Naive thymus-derived CD4-positive, alpha-beta T cell (primary cell): ENCODE measurements around the gene BABAM1. TPM values are rescaled to one million over a fixed set of nuclear protein-coding genes. Genes with fewer than 3 reads are reported as not detected.

Experiments
- ATAC-seq: fragments of 150-1000 bp; cut with Tn5 transposase; 2 replicates; pipeline ENCODE4 v1.10.0; 2021; ENCODE audit warnings: mild to moderate bottlenecking, moderate library complexity
- CTCF ChIA-PET: fragments of 350-600 bp; sonication (Branson Sonifier 250); formaldehyde crosslinking; loops from one replicate; lab custom pipeline; 2021; ENCODE audit warnings: antibody characterized with exemption; lab: Charles Lee
- POLR2A ChIA-PET: fragments of 350-600 bp; sonication (Branson Sonifier 250); formaldehyde crosslinking; loops from one replicate; lab custom pipeline; 2021; ENCODE audit warnings: antibody characterized with exemption, inconsistent platforms; lab: Charles Lee
- DNase-seq, 9 donors: peaks; one replicate each; pipeline versions ENCODE4 v3.0.0 to v3.0.0-alpha.2; 2020 to 2022; ENCODE audit warnings: mixed read lengths in 1 of 9
- H3K27ac ChIP-seq: one replicate; pipeline ENCODE4 v1.7.0; 2013; ENCODE audit warnings: mild to moderate bottlenecking, low read depth, low read length, moderate library complexity
- H3K27me3 ChIP-seq, 2 donors: one replicate each; pipeline ENCODE4 v1.7.0; 2013; ENCODE audit warnings: low read length in 2 of 2, mild to moderate bottlenecking in 2 of 2, moderate library complexity in 2 of 2; ENCODE audit not compliant: control insufficient read depth in 2 of 2, insufficient read depth in 2 of 2
- H3K36me3 ChIP-seq, 3 experiments: 1 replicate in 2 of 3; 2 replicates in 1 of 3; pipeline ENCODE4 v1.7.0; 2013; ENCODE audit warnings: low read length in 3 of 3, mild to moderate bottlenecking in 3 of 3, moderate library complexity in 1 of 3; ENCODE audit not compliant: insufficient read depth in 3 of 3, control insufficient read depth in 2 of 3
- H3K4me1 ChIP-seq, 2 donors: one replicate each; pipeline ENCODE4 v1.7.0; 2013; ENCODE audit warnings: low read length in 2 of 2, mild to moderate bottlenecking in 2 of 2, moderate library complexity in 1 of 2; ENCODE audit not compliant: control insufficient read depth in 2 of 2, insufficient read depth in 2 of 2
- H3K4me3 ChIP-seq: 2 replicates; pipeline ENCODE4 v1.7.0; 2013; ENCODE audit warnings: mild to moderate bottlenecking, low read length
- H3K9me3 ChIP-seq, 3 experiments: 1 replicate in 2 of 3; 2 replicates in 1 of 3; pipeline ENCODE4 v1.7.0; 2013; ENCODE audit warnings: low read length in 3 of 3; ENCODE audit not compliant: control insufficient read depth in 2 of 3
- H3K27ac Mint-ChIP-seq, 9 donors: one replicate each; pipeline ENCODE4 v1.8.0; 2020 to 2022; ENCODE audit warnings: mixed read lengths in 9 of 9, mild to moderate bottlenecking in 8 of 9, moderate library complexity in 5 of 9, inconsistent platforms in 2 of 9
- H3K27me3 Mint-ChIP-seq, 5 donors: one replicate each; pipeline ENCODE4 v1.8.0; 2021 to 2022; ENCODE audit warnings: mixed read lengths in 5 of 5, mild to moderate bottlenecking in 1 of 5
- H3K36me3 Mint-ChIP-seq, 5 donors: one replicate each; pipeline ENCODE4 v1.8.0; 2020 to 2022; ENCODE audit warnings: mixed read lengths in 5 of 5, mild to moderate bottlenecking in 3 of 5, inconsistent platforms in 1 of 5
- H3K4me1 Mint-ChIP-seq, 7 donors: one replicate each; pipeline ENCODE4 v1.8.0; 2020 to 2022; ENCODE audit warnings: mixed read lengths in 7 of 7, mild to moderate bottlenecking in 3 of 7, inconsistent platforms in 1 of 7
- H3K4me3 Mint-ChIP-seq, 10 donors: one replicate each; pipeline ENCODE4 v1.8.0; 2020 to 2022; ENCODE audit warnings: mild to moderate bottlenecking in 10 of 10, mixed read lengths in 10 of 10, moderate library complexity in 6 of 10, inconsistent platforms in 2 of 10
- H3K9me3 Mint-ChIP-seq, 11 donors: one replicate each; pipeline ENCODE4 v1.8.0; 2020 to 2022; ENCODE audit warnings: mixed read lengths in 11 of 11, mild to moderate bottlenecking in 4 of 11, inconsistent platforms in 1 of 11, moderate library complexity in 1 of 11
- intact Hi-C, 2 donors: fragments of 100-400 bp; cut with micrococcal nuclease; formaldehyde crosslinking; loops; one replicate each; pipeline ENCODE4 v1.15.1; 2023
- polyA plus RNA-seq, 2 donors: library from polyadenylated mRNA; unstranded; fragments of 300-500 nt; fragmentation: Illumina TruSeq; gene quantifications; one replicate each; pipeline ENCODE4 v1.2.3, GENCODE V29; 2021
- total RNA-seq, 6 experiments: library from RNA in 5 of 6; stranded (reverse) in 5 of 6; gene quantifications; 1 replicate in 5 of 6; 2 replicates in 1 of 6; pipeline ENCODE4 v1.2.3 and lab custom pipeline; 2021 to 2026

BABAM1 gene
- total and polyA plus RNA-seq, 7 experiments from 2014 or later = 72.4 to 111 (median 95.6) TPM

DNA sequence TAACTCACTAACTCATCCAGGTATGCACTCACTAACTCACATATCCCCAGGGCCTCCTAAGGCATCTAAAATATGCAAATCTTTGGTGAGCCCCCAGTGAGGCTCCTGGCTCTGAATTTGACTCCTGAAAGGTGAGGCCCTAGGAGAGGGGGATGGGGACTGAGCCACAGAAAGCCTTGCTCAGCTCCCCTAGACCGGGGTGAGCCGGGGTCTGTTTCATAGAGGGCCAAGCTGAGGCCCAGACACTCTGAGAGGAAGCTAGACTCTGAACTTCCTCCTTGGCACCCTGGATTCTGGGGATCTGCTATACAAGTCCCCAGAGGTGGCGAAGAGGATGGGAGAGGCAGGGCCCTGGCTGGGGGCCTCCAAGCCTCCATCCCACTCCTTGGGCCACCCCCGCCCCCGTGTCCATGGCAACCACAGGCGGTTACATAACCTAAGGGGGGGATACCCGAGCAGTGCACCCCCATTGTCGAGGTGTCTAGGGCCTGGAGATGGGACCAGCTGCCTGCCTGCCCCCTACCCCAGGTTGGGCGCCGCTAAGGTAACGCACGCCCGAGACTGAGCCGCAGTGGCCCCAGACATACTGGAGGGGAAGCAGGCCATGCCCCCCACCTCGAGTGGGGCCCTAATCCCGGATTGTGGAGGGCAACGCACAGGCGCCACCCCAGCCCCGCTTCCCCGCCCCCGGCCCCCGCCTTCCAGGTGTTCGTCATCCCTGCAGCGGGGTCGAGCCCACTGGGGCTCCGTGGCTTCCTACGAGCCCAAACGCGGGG lies 35.3 kb downstream of the BABAM1 start:
- ChIA-PET POLR2A (interaction anchor here (0.8 to 3.1 kb wide), 3 partner anchors 9 to 34 kb away, joined by 3 to 18 read pairs (median 5); no protein-coding TSS in a partner anchor), CTCF (interaction anchor here (0.6 to 0.8 kb wide), 4 partner anchors 19 to 1474 kb away, joined by 3 to 5 read pairs (median 3); no protein-coding TSS in a partner anchor)
- DNase-seq (peak in 1 of 9 donors; percentile 63), ATAC-seq (peak; percentile 0)
- Mint-ChIP-seq H3K9me3 (peaks cover 0 to 5% (median 0%) of the 10 kb centered on the region in 11 donors), H3K4me1 (peaks cover 16 to 42% (median 37%) of the 10 kb centered on the region in 7 donors), H3K4me3 (peak overlapping the region; percentile 66 to 87 (median 78)), H3K36me3 (peaks cover 0 to 9% (median 0%) of the 10 kb centered on the region in 5 donors), H3K27me3 (no peaks in the 10 kb centered on the region), H3K27ac (peak overlapping the region in 7 of 9 donors; percentile 22 to 69 (median 62))
- no peaks in the 10 kb centered on the region for H3K27me3 ChIP-seq
- H3K4me3 ChIP-seq = peak overlapping the region; percentile 79
- no peaks in the 10 kb centered on the region for H3K9me3 ChIP-seq
- intact Hi-C loops = loop anchor here (10.0 kb wide), 2 partner anchors 808 to 1222 kb away; partner anchors contain the start of genes C19orf44 (in 1 of the 2), CALR3 (in 1 of the 2) and ELL (in 1 of the 2)
- H3K27ac ChIP-seq = peak overlapping the region; percentile 85
- H3K36me3 ChIP-seq = peaks cover 0 to 12% (median 0%) of the 10 kb centered on the region in 3 experiments
- peaks cover 15 to 22% of the 10 kb centered on the region in 2 donors for H3K4me1 ChIP-seq

DNA sequence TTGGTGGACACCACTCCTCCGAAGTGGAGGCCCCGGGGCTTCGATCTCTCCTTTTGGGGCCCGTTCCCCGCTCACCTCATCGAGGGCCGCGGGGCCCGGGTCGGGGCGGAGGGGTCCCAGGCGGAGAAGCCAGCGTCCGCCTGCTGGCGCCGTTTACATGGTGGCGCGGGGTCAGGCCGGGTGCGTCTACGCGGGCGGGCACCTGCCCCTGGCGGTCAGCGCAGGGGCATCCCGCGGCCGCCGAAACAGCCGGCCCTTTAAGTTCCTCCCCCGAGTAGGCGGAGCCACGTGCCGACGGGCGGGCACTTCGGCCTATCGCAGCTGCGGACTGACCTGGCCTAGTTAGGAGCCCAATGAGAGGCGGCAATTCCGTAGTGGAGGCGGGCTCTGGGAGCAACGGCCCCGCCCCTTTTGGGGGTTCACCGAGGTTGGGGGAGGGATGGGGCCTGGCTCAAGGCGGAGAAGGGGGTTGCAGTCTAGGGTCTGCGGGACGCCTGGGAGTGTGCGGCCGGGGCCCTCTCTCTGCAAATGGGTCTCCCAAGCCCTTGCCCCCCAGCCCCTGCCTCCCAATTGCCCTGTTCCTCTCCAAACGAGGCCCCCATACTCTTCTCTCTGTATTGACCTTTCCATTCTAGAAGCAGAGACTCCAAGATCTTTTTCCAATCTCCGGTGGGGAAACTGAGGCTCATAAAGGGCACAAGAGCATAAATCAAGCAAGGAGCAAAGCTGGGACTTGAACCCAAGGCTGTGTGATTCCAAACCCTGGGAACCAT lies 36.1 kb downstream of the BABAM1 start, which contains the start of gene ABHD8:
Gene ABHD8, minus strand, starts transcription at position 259 of the 773 bp plus-strand sequence. CDS start 1,809 bp downstream, outside the sequence.
- Histone ChIP-seq H3K4me3 (peak within 1 kb of the TSS; percentile 79), H3K9me3 (no peaks in the 10 kb centered on the region), H3K27ac (peak within 1 kb of the TSS; percentile 85), H3K4me1 (peaks cover 15 to 22% of the 10 kb centered on the region in 2 donors), H3K36me3 (peaks cover 0 to 8% (median 0%) of the 10 kb centered on the region in 3 experiments), H3K27me3 (no peaks in the 10 kb centered on the region)
- Mint-ChIP-seq H3K27ac (peak within 1 kb of the TSS; percentile 67 to 90 (median 74)), H3K36me3 (peaks cover 0 to 5% (median 0%) of the 10 kb centered on the region in 5 donors), H3K4me1 (peaks cover 16 to 48% (median 42%) of the 10 kb centered on the region in 7 donors), H3K9me3 (peaks cover 0 to 1% (median 0%) of the 10 kb centered on the region in 11 donors), H3K4me3 (peak within 1 kb of the TSS; percentile 71 to 91 (median 81)), H3K27me3 (no peaks in the 10 kb centered on the region)
- DNase-seq = peak; percentile 87 to 94 (median 90)
- intact Hi-C loops = loop anchor here (10.0 kb wide), 2 partner anchors 809 to 1221 kb away; partner anchors contain the start of genes C19orf44 (in 1 of the 2), CALR3 (in 1 of the 2) and ELL (in 1 of the 2)
- ChIA-PET POLR2A (interaction anchor here (0.8 to 3.1 kb wide), 3 partner anchors 11 to 116 kb away, joined by 3 to 18 read pairs (median 4); partner anchors contain the start of gene ANO8), CTCF (interaction anchor here (0.6 kb wide), 2 partner anchors 19 to 20 kb away, joined by 3 read pairs; no protein-coding TSS in a partner anchor)
- ATAC-seq = peak; percentile 87

DNA sequence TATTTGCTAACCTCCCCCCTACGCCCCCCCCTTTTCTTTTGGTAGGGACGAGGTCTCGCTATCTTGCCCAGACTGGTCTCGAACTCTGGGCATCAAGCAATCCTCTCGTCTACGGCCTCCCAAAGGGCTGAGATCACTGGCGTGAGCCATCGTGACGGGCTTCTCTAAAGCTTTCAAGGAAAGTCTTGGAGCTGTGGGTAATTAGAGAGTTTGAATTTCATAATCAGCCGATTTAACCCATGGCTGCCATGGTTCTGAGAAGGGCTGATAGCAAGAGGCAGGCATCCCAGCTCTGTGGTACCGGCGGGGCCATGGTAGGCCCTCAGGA lies 36.7 kb downstream of the BABAM1 start:
- Histone ChIP-seq H3K27ac (peak overlapping the region; percentile 85), H3K27me3 (no peaks in the 10 kb centered on the region), H3K36me3 (peaks cover 0 to 4% (median 0%) of the 10 kb centered on the region in 3 experiments), H3K4me3 (peak overlapping the region; percentile 79), H3K4me1 (peaks cover 15 to 22% of the 10 kb centered on the region in 2 donors), H3K9me3 (no peaks in the 10 kb centered on the region)
- ChIA-PET CTCF (interaction anchor here (0.6 kb wide), 1 partner anchor 20 kb away, joined by 3 read pairs; no protein-coding TSS in a partner anchor), POLR2A (interaction anchor here (0.5 to 3.1 kb wide), 5 partner anchors 11 to 117 kb away, joined by 3 to 18 read pairs (median 3); partner anchors contain the start of gene ANO8)
- H3K4me3 Mint-ChIP-seq = peak overlapping the region; percentile 71 to 87 (median 79)
- no peaks in the 10 kb centered on the region for H3K27me3 Mint-ChIP-seq
- no peaks in the 10 kb centered on the region for H3K9me3 Mint-ChIP-seq
- H3K27ac Mint-ChIP-seq = peak overlapping the region in 6 of 9 donors; percentile 20 to 90 (median 65)
- no peak for ATAC-seq
- H3K4me1 Mint-ChIP-seq = peaks cover 16 to 49% (median 43%) of the 10 kb centered on the region in 7 donors
- intact Hi-C loops = loop anchor here (10.0 kb wide), 2 partner anchors 809 to 1221 kb away; partner anchors contain the start of genes C19orf44 (in 1 of the 2), CALR3 (in 1 of the 2) and ELL (in 1 of the 2)
- H3K36me3 Mint-ChIP-seq = peaks cover 0 to under 1% (median 0%) of the 10 kb centered on the region in 5 donors
- DNase-seq = no peak

DNA sequence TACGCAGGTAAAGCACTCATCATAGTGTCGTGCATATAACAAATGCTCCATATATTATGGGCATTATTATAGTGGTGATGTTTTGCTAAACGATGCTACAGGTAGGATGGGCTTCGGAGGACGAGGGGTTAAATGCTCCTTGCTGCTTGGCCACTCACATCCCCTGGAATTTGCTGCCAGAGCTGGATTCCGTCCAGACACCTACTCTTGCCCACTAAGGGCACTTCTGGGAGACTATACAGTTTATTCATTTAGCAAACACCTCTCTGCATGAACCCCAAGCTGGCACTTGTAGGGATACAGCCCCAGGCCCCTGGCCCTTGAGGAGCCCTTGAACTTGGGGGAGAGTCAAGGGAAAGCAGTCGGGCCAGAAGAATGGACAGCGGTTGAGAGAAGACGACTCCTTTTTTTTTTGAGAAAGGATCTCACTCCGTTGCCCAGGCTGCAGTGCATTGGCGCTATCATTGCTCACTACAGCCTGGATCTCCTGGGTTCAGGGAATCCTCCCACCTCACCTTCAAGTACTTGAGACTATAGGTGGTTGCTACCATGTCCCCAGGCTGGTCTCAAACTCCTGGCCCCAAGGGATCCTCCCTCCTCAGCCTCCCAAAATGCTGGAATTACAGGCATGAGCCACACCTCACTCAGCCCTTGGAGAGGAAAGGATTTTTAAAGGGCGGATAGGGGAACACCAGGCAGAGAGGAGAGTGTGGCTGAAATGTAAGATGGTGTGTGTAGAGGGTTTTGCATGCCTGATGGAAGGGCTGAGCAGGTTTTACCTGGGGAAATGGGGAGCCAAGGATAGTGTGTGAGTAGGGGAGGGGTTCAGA lies 37.4 kb downstream of the BABAM1 start:
- peaks cover 0 to 7% (median 0%) of the 10 kb centered on the region in 3 experiments for H3K36me3 ChIP-seq
- H3K9me3 ChIP-seq = no peaks in the 10 kb centered on the region
- H3K4me3 ChIP-seq = no peak overlapping the region
- no peaks in the 10 kb centered on the region for H3K27me3 Mint-ChIP-seq
- peaks cover 15 to 22% of the 10 kb centered on the region in 2 donors for H3K4me1 ChIP-seq
- intact Hi-C loops = loop anchor here (1.0 to 10.0 kb wide), 13 partner anchors 12 to 1927 kb away; partner anchors contain the start of genes BABAM1 (in 2 of the 2), C19orf44 (in 2 of the 2), CALR3 (in 2 of the 2) and HAUS8 (in 2 of the 2)
- CTCF ChIA-PET = interaction anchor here (0.6 to 1.3 kb wide), 7 partner anchors 7 to 92 kb away, joined by 3 to 5 read pairs (median 3); partner anchors contain the start of genes ANO8 and BABAM1
- H3K4me3 Mint-ChIP-seq = peak overlapping the region; percentile 84 to 94 (median 90)
- no peak for DNase-seq
- peaks cover 0 to 4% (median 0%) of the 10 kb centered on the region in 5 donors for H3K36me3 Mint-ChIP-seq
- H3K9me3 Mint-ChIP-seq = no peaks in the 10 kb centered on the region
- H3K4me1 Mint-ChIP-seq = peaks cover 22 to 56% (median 50%) of the 10 kb centered on the region in 7 donors
- POLR2A ChIA-PET = interaction anchor here (0.5 to 5.8 kb wide), 14 partner anchors 12 to 832 kb away, joined by 3 to 56 read pairs (median 4); partner anchors contain the start of genes ANKLE1, ANO8, BABAM1 and GTPBP3
- ATAC-seq = no peak
- no peaks in the 10 kb centered on the region for H3K27me3 ChIP-seq
- H3K27ac ChIP-seq = peak overlapping the region; percentile 40
- H3K27ac Mint-ChIP-seq = peak overlapping the region; percentile 26 to 93 (median 90)

DNA sequence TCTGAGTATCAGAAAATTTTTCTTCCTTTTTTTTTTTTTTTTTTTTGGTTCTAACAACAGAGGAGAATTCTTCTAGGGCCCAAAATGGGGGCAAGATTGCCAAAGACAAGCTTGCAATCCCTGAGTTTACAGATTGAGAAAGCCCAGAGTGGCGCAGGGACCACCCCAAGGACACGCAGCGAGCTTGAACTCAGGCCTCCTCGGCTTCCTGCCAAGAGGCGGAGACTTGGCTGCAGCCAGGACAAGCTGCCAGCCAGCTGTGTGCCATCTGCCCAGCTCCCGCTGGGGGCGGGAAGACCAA lies 37.9 kb downstream of the BABAM1 start:
- Histone ChIP-seq H3K36me3 (peaks cover 0 to 8% (median 0%) of the 10 kb centered on the region in 3 experiments), H3K4me1 (peaks cover 17 to 26% of the 10 kb centered on the region in 2 donors), H3K27me3 (no peaks in the 10 kb centered on the region), H3K4me3 (peak overlapping the region; percentile 93), H3K27ac (peak overlapping the region; percentile 40), H3K9me3 (no peaks in the 10 kb centered on the region)
- no peak for DNase-seq
- peaks cover 0 to 4% (median 0%) of the 10 kb centered on the region in 5 donors for H3K36me3 Mint-ChIP-seq
- CTCF ChIA-PET = interaction anchor here (0.6 to 1.3 kb wide), 8 partner anchors 8 to 228 kb away, joined by 3 to 5 read pairs (median 3); partner anchors contain the start of genes ANO8 and BABAM1
- no peaks in the 10 kb centered on the region for H3K9me3 Mint-ChIP-seq
- POLR2A ChIA-PET = interaction anchor here (0.6 to 5.8 kb wide), 10 partner anchors 12 to 832 kb away, joined by 3 to 56 read pairs (median 5); partner anchors contain the start of genes ANKLE1, ANO8, BABAM1 and GTPBP3
- H3K4me3 Mint-ChIP-seq = peak overlapping the region; percentile 82 to 94 (median 90)
- H3K27me3 Mint-ChIP-seq = no peaks in the 10 kb centered on the region
- ATAC-seq = no peak
- H3K27ac Mint-ChIP-seq = peak overlapping the region; percentile 26 to 93 (median 90)
- intact Hi-C loops = loop anchor here (1.0 to 10.0 kb wide), 13 partner anchors 13 to 1928 kb away; partner anchors contain the start of genes BABAM1 (in 2 of the 2), C19orf44 (in 2 of the 2), CALR3 (in 2 of the 2) and HAUS8 (in 2 of the 2)
- H3K4me1 Mint-ChIP-seq = peaks cover 24 to 59% (median 52%) of the 10 kb centered on the region in 7 donors
